A172 (cell line): ENCODE measurements around the gene LIMK1. TPM values are rescaled to one million over a fixed set of nuclear protein-coding genes. Genes with fewer than 3 reads are reported as not detected.

ENCODE experiments used
- DNase-seq: peaks from one replicate; pipeline ENCODE4 v3.0.0-alpha.2; 2015; ENCODE audit warnings: low spot score
- total RNA-seq: library from RNA; depleted of rRNA; stranded (reverse); fragments of >200 nt; shearing (Covaris generic); gene quantifications from 2 replicates; pipeline ENCODE4 v1.2.3, GENCODE V29; 2014

LIMK1 gene
- total RNA-seq, 1 experiment from 2014 or later = 104 TPM

GRCh38 chr7:74056096-74056915 is 27.3 kb upstream of the LIMK1 start:
- DNase-seq = no peak

GRCh38 chr7:74057216-74057925 is 26.2 kb upstream of the LIMK1 start:
- no peak for DNase-seq

- no peak for DNase-seq
Observed at GRCh38 chr7:74057987-74058386, 25.6 kb upstream of the LIMK1 start.

GRCh38 chr7:74058486-74058885 is 25.1 kb upstream of the LIMK1 start:
- DNase-seq = no peak

- no peak for DNase-seq
Observed at GRCh38 chr7:74059037-74059436, 24.6 kb upstream of the LIMK1 start.

GRCh38 chr7:74059681-74060588 is 23.7 kb upstream of the LIMK1 start:
- DNase-seq = no peak

GRCh38 chr7:74061840-74062539 is 21.6 kb upstream of the LIMK1 start:
- DNase-seq = peak; percentile 98

- no peak for DNase-seq
Observed at GRCh38 chr7:74063223-74063641, 20.4 kb upstream of the LIMK1 start.

GRCh38 chr7:74063646-74064045 is 20.0 kb upstream of the LIMK1 start:
- DNase-seq = no peak

- no peak for DNase-seq
Observed at GRCh38 chr7:74064696-74065095, 18.9 kb upstream of the LIMK1 start.

GRCh38 chr7:74066626-74067025 is 17.0 kb upstream of the LIMK1 start:
- no peak for DNase-seq

- DNase-seq = no peak
Observed at GRCh38 chr7:74068378-74069085, 15.1 kb upstream of the LIMK1 start.

GRCh38 chr7:74069086-74069541 is 14.5 kb upstream of the LIMK1 start:
- DNase-seq = no peak

GRCh38 chr7:74069790-74070618 is 13.6 kb upstream of the LIMK1 start:
- DNase-seq = no peak

- no peak for DNase-seq
Observed at GRCh38 chr7:74070619-74070921, 13.0 kb upstream of the LIMK1 start.

- DNase-seq = no peak
Observed at GRCh38 chr7:74071121-74071520, 12.5 kb upstream of the LIMK1 start.

- DNase-seq = no peak
Observed at GRCh38 chr7:74074770-74075169, 8.8 kb upstream of the LIMK1 start.

- DNase-seq = no peak
Observed at GRCh38 chr7:74078461-74078860, 5.1 kb upstream of the LIMK1 start.

- DNase-seq = no peak
Observed at GRCh38 chr7:74082770-74083116, 861 bp upstream of the LIMK1 start.
